DMS114 treated with DMSO at 0.1 percent for 48 hours (cell line): ENCODE measurements around the gene PHOSPHO1.
"Not testable (repeated sequence)": the region's sequence is repeated elsewhere in the genome, so short reads cannot be mapped to it uniquely, and the experiment has no call there.

ENCODE experiments used
- DNase-seq: peaks from one replicate; lab custom pipeline; 2025; ENCODE audit not compliant: unreplicated experiment; lab: John Stamatoyannopoulos, UW

The PHOSPHO1 gene

GRCh38 chr17:49193513-49194296 lies 36.9 kb downstream of the PHOSPHO1 start:
- peak; percentile 58 for DNase-seq

GRCh38 chr17:49191917-49192741 lies 38.5 kb downstream of the PHOSPHO1 start:
- DNase-seq: peak; percentile 94

GRCh38 chr17:49191409-49191916 lies 39.1 kb downstream of the PHOSPHO1 start:
- DNase-seq: no peak

GRCh38 chr17:49190932-49191331 lies 39.7 kb downstream of the PHOSPHO1 start:
- DNase-seq: no peak

GRCh38 chr17:49187301-49187700 lies 43.3 kb downstream of the PHOSPHO1 start:
- DNase-seq: no peak

- DNase-seq: not testable (repeated sequence)
Measured at GRCh38 chr17:49185381-49185780, 45.2 kb downstream of the PHOSPHO1 start.

GRCh38 chr17:49184522-49184921 lies 46.1 kb downstream of the PHOSPHO1 start:
- DNase-seq: not testable (repeated sequence)

- DNase-seq: no peak
Measured at GRCh38 chr17:49183801-49184200, 46.8 kb downstream of the PHOSPHO1 start.

GRCh38 chr17:49183341-49183740 lies 47.2 kb downstream of the PHOSPHO1 start:
- no peak for DNase-seq

GRCh38 chr17:49180998-49181635 lies 49.5 kb downstream of the PHOSPHO1 start:
- no peak for DNase-seq

GRCh38 chr17:49180303-49180702 lies 50.3 kb downstream of the PHOSPHO1 start:
- DNase-seq: peak; percentile 6

GRCh38 chr17:49175978-49176377 lies 54.6 kb downstream of the PHOSPHO1 start:
- not testable (repeated sequence) for DNase-seq
